OCI-LY1 (cell line): ENCODE measurements around the gene SFTA2.

Source experiments
- CTCF ChIP-seq: fragments of 200-600 bp; sonication (generic), shearing (Covaris generic); IDR thresholded peaks from 2 replicates; pipeline ENCODE4 v1.5.1; 2017; ENCODE audit warnings: mild to moderate bottlenecking, antibody characterized with exemption, low read length, moderate library complexity, mixed read lengths
- EZH2 ChIP-seq: fragments of 200-600 bp; sonication (generic), shearing (Covaris generic); IDR thresholded peaks from 2 replicates; pipeline ENCODE4 v1.8.0; 2017; ENCODE audit warnings: borderline replicate concordance, mixed run types, mild to moderate bottlenecking, antibody characterized with exemption, low read length, moderate library complexity, mixed read lengths

GRCh38 chr6:30887901-30888815 is 43.8 kb downstream of the SFTA2 start:
- TF ChIP-seq CTCF = no peak
- TF ChIP-seq EZH2 = no peak
